CD4-positive, alpha-beta T cell treated with Interleukin-6 at 100 ng/mL for 8 hours (primary cell): ENCODE results near the gene MTMR11.

Experiments
- DNase-seq: peaks from one replicate; pipeline ENCODE4 v3.0.0-alpha.2; 2020; ENCODE audit warnings: mixed read lengths, low spot score

MTMR11 gene

DNA sequence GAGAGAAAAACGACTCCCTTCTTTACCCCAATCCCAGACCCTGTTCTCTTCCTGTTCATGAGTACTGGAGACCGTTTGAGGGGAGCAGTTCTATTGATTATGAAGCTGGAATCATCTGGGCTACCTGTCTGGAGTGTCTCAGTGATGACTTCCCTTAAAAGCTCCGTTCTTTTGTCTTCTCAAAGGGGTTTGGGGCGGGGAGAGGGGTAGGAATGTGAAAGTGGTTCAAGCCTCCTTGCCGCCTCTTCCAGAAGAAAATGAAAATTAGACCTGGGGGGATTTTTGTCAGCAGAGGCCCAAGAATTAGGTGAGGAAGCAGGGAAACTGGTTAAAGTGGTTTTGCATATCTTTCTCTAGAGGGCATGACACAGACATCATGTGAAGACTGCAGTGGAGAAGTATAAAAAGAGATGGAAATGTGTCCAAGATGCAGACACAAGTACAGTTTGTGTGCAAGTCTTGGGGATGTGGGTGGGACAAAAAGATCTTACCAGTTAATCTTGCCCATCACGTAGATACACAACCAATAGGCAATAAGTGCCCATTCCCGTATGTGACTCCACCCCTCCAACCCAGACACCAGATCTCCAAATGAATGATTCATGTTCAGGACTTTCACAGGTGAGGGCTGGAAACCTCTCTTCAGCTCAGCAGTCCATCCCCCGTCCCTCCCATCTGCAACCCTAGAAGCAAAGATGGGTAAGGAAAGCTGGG, 470 bp upstream of the MTMR11 start:
- DNase-seq: no peak

DNA sequence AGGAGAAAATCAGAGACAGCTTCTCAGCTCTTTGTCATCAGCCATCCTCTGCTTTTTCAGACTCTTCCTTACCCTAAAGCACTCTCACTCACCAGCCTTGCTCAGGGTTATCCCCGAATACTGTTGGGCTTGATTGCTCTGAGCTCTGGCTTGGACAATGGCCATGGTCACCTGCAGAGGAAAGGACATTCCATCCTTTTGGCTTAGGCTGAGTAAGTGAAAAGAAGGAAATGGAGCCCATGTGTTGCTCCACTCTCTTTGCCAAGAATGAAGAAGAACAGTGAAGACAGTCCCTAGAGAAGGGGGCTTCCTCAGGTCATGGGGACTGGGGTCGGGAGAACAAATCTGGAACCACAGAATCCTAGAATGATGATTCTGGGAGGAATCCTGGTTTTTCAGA, 2.3 kb downstream of the MTMR11 start:
- DNase-seq: no peak

DNA sequence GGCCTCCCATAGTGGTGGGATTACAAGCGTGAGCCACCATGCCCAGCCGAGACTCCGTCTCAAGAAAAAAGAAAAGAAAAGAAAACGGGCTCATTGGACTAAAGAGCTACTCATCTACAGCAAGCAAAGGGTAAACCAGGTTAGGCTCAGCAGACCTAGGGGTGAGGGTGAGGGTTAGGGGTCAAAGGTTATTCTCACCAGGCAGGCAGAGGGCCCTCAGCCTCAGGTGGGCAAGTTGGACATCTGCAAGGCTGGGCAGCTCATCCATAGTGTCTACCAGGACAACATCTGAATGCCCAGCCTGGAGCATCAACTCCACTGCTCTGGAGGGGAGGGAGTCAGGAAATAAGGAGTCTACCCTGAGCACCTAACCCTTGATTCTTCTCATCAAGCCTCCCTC, 3.5 kb downstream of the MTMR11 start:
- no peak for DNase-seq

DNA sequence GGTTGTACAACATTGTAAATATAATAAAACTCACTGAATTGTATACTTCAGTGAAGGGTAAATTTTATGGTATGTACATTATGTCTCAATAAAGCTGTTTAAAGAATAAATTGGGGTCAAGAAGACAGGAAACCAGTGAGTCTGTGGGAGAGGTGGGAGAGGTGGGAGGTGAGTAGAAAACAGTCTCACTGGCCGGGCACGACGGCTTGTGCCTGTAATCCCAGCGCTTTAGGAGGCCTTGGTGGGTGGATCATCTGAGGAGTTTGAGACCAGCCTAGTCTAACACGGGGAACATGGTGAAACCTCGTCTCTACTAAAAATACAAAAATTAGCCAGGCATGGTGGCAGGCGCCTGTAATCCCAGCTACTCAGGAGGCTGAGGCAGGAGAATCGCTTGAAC, 4.2 kb downstream of the MTMR11 start:
- no peak for DNase-seq

DNA sequence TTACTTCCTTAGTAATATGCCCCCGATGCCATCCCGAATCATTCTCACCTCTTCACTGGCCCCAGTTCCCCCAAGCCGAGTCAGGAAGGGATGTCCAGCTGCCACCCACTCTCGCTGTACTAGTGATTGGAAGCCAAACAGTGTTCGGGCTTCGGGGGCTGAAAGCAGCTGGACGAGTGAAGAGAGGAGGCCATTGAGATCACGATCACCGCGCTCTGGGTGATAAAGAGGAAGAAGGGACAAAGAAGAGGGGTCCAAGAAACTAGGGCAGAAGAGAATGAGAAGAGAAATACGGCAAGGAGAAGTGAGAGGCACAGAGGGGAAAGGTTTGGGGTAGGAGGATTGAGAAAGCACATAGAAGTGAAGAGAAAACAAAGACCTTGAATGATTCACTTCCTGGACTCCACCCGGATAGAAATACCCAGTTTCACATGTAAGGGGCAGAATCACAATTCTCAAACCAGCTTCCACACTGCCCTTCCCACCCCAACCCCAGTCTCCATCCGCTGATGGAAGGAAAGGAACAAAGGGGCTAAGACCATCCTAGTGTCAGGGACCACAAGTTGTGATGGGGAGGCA, 5.4 kb downstream of the MTMR11 start:
- DNase-seq: no peak

DNA sequence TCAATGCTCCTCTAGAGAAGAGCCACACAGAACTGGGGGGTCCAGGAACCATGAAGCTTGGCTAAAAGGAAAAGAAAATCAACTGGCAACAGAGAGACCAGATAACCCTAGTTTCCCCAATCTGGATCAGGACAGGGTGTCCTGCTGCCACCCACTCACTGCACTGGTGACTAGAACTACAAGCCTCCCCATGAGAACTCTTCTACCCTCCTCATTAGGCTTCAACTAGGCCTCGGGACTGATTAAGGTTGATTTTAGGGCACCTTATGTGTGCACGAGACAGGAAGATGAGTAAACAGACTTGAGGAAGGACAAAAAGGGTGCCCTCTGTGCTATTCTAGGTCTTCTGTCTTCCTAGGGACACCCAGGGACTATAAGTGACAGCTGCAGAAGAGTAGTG, 6.8 kb downstream of the MTMR11 start:
- no peak for DNase-seq

DNA sequence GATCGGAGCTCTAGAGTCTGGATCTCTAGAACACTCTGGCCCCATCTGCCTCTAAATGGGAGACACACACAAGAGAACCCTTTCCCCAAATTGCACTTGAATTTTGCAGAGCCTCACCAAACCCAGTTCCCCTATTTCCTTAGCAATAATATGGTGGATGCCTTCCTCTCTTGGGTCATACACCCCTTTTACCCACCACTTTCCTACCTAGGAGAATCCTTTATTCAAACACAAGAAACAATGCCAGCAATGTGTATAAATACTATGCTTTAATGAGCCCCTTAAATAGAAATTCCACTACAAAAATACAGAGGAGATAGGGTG, 8.3 kb downstream of the MTMR11 start:
- DNase-seq: no peak

DNA sequence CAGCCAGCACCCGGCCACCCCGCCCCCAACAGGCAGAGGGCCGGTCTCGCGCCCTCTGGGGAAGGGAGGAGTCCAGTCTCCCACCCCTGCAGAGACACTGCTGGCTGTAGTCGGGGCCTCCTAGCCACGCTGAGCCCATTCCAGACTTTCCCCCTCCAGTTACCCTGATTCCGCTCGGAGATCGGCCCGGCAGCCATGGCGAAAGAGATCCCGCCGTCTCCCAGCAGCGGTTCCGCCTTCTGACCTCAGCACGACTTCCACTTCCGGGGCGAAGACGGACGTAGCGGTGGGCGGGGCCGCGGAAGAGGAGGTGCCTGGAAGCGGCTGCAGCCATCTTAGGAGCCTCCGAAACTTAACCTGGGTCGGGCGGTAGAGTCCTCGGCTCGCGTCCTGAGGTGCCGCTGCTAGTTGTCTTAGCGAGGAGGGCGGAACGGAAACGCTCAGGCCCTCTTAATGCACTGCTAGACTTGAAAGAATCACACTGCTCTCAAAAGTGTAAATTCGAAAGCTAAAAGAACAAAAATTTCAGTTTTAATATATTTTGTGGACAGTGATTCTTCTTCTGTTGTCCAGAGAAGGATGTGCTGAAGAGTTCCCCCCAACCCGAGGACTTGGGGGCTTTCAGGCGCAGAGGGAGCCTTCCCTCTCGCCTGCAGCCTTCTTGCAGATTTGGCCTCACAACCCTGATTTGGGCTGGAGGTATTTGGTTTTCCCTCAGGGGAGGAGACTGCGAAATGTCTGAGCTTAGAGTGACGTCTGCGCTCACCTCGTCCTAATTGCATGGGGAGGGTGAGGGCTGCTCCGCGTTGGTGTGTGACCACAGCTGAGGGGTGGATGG, 8.9 kb downstream of the MTMR11 start, which contains the start of gene SF3B4:
Gene SF3B4 (minus strand): TSS at position 241 of the 838 bp plus-strand sequence. CDS start 44 bp downstream, at position 197.
- DNase-seq: peak; percentile 95

DNA sequence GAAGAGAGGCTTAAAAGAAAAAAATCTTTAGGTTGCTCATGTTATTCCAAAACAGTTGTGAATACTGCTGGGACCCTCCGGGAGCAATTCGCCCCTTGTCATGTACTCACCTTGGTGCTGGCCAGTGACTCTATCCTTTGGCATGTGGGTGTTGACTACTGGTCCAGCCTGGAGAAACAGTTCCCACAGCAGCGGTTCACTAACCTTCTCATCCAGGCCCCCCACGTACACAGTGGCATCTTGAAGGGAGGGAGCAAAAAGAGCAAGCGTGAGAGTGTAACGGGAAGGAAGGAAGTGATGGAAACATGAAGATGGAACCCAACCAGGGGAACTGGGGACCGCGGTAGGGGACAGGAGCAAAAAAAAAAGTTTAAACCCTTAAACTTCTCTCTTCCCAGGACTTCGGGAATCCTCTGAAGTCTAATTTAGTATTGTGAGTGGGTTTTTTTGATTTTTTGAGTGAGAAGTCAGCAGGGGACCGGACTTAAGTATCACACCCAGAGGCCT, 9.6 kb downstream of the MTMR11 start:
- DNase-seq: no peak

DNA sequence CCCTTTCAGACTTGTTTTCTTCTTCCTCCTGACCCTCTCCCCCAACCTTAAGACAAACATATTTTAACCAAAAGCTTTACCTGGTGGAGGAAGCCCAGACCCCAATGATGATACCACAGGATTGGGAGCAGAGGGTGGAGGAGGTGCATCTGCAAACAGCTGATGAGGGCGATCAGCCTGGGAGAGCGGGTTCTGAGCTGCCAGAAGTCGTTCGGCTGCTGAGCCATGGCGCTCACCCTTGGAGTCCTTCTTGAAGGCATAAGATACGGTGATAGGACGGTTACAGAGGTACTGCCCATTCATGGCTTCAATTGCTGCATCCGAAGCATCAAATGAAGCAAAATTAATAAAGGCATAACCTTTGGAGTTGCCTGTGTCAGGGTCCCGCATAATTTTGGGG, 10.4 kb downstream of the MTMR11 start:
- no peak for DNase-seq

DNA sequence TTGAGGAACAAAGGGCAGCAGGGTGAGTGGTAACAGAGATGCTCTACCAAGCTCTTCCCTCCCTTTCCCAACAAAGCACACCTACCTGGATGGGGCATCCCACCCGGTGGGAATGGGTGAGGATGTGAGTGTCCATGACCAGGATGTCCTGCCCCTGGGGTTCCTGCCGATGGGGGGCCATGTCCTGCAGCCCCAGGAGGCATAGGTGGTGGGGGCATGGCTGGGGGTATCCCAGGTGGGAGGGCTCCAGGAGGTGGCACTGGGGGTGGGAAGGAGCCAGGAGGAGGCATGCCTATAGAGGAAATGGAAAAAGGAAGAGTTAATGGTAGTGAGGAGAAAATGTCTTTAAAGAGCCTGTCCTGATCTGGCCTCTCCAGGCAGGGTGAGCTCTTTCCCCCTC, 10.9 kb downstream of the MTMR11 start:
- no peak for DNase-seq

DNA sequence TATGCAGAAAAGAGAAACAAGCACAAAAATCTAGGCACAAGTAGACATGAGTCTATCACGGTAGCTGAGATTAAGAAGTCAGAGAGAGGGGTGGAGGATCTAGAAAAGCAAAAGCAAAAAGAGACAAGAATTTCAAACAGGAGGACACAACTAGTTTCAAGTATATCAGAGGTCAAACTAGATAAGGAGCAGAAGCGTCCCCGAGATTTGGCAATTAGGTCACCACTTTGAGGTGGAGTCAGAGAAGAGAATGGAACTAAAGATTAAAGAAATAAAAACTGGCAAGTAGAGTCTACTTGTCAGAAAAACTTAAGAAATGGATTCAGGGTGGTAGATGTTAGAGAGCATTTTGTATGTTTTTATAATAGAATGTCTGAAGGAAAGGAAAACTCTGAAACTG, 11.3 kb downstream of the MTMR11 start:
- DNase-seq: no peak

DNA sequence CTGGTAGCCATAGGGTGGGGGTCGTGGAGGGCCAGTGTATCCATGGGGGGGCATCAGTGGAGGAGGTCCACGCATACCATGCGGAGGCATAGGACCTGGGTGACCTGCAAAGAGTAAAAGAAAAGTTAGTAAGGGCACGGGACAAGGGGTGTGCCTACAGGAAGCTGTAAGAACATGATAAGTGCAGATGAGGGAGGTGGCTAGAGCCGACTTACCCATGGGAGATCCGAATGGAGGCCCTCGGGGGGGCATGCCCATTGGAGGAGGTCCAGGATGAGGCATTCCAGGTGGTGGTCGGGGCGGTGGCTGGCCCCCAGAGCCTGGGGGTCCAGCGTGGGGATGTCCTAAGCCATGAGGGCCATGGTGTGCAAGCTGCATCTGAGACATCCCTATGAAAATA, 13.1 kb downstream of the MTMR11 start:
- no peak for DNase-seq

DNA sequence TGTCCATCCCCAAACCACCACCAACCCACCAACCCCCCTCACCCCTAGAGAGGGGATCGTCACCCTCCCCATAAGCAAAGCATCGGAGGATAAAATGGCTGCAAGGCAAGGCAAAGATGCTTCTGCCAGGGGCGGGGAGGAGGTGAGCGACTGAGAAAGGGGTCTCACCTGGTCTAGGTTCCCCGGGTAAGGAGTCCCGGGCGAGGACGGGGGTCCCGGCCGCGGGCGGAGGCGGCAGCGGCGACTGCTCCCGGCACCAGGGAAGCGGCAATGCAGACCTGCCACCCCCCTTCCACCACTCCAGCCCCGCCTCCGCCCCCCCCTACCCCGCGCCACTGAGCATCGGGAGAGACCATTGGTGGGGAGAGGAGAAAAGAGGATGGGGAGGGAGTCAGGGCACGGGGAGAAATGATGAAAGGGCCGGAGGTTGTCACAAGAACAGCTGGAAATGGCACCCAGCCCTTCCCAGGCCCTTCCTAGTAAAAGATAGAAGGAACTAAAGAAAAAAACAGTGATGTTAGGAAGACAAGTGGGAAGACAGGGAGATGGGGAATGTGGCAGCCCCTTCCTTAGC, 19.0 kb downstream of the MTMR11 start, which contains the start of gene SV2A:
Gene SV2A (minus strand): TSS at position 274 of the 574 bp plus-strand sequence. CDS start 4,004 bp downstream, outside the sequence.
- DNase-seq: peak; percentile 42

DNA sequence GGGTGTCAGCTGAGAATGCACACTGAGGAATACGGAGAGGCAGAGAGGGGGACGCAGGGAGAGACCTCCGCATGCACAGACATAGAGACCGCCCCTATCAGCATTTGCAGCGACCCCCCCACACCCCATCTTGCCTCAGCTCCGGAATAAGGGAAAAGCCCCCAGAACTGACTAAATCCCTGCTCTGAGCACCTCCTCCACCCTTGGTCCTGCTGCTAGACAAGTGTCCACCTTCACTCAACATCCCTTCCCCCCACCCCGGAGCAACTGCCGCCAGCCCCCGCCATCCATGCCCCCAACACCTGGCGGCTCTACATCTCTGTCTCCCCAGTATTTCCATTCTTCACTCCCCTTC, 19.8 kb downstream of the MTMR11 start:
- DNase-seq: no peak

DNA sequence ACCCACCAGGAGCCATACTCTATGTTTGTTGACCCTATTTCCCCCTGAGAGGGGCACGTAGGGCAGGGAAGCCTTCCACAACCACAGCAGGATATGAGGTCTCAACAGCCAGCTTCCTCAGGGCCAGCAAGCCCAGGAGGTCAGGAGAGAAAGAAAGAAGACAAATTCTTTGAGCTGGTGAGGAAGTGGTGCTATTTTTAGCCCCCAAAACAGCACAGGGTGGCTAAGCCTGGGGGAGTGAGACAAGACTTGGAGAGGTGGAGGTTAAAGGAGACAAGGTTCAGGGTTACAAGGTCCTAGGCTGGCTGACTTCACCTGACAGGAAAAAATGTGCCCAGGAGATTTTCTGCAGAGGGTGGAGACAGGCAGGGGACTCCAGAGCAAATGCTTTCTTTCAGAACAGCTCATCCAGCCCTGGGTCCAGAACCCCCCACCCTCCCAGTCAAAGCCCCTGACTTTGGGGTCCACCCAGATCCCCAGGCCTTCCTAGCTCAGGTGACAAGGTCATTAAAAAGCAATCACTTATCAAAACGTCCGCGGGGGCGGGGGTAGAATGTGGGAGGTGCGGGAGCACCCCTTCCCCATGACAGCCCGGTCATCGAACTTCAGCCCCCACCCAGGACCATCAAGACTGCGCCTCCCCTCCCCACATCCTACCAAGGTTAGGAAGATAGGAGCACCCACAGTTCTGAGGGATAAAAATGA, 20.3 kb downstream of the MTMR11 start:
- DNase-seq: no peak

DNA sequence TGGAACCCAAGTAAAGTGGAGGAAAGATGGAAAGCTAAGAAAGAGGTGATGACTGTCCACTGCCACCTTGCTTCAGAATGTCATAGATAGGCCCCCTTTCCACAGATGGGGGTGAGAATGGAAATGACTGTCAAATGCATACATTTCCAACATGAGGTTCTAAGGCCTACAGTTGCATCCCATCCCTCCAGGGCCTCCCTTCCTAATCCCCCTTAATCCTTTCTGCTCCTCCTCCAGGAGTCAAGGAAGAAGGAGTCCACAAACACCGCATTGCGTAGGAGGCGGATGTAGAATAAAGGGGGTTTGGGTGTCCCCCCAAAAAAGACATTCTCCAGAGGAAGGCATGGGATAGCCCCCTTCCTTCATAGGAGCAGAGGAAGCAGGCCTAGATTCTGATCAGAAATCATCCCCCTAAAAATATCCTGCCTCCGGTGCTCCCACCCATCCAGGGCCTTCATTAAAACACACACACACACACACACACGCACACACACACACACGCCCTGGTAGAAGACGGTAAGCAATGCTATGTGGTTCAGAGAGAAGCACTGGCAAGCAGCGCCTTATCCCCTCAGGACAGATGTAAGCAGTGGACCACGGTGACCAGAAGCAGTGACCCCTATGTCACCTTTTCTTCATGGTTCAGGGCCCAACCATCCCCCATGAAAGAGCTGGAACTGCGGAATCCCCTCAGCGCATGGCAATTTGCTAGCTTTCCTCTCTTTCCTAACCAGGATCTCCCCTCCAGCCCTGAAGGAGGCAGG, 21.1 kb downstream of the MTMR11 start:
- DNase-seq: no peak

DNA sequence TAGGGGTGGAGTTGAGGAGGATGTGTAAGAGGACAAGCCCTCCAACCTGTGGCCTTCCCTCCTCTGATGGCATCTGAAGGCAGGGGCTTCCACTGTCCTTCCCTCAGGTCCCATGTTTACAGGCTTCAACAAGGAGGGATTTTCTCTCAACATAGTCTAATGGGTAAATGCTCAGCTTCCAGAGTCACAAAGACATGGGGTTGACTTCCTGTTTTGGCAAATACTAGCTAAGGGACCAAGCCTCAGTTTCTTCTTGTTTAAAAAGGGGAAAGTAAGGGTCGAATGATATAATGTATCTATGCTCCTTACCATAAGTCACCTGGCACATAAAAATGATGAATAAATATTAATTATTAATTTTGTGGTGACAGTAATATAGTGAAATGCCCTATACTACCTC, 22.1 kb downstream of the MTMR11 start:
- DNase-seq: no peak

DNA sequence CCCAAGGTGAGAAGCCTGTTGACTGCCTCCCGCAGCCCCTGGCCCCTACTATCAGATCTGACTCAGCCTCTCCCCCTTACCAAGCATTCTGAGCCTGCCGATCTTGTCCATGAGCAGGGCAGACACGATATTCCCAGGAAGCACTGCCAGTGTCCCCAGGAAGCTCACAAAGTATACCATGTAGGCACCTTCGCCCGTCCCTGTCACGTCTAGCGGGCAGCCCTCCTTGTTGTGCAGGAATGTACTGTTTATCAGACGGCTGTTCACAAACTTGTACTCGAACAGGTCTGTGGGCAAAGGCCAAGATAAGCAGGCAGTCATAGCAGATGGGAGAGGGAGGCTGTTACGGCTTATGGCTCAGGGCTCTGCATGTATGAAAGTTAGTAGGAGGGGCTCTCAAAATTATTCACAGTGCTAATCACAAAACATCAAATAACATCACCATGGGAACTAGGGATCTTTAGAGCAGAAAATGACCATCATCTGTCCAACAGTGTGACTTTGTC, 30.1 kb downstream of the MTMR11 start:
- no peak for DNase-seq

DNA sequence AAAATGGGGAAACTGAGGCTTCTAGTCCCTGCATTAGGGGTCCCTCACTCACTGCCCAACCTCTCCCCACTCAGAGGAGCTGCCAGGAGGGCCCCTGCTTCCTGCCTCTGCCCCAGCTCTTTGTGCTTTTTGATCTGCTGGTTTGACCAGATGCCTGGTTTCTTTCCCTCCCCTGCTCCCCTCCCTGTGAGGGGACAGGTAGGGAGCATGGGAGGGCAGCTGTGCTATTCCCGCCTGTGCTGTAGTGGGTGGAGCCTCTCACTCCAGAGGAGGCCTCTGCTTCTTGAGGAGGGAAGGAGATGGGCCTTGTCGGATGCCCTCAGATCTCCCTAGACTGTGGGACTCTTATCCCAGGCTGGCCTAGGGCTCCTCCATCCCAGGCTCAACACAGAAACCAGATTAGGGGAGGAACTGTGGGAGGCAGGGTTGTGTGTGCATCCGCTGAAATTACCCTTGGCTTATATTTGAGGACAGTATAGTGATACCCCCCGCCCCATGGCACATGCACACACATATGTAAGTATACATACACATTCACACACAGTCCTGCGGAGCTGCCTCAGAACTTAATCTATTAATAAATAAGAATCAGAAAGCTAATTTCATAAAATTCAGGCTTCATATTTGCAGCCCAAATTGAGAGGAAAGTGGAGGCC, 32.7 kb downstream of the MTMR11 start:
- no peak for DNase-seq
